GM13977 (cell line): ENCODE measurements around the gene COMP.

Experiments used
- DNase-seq: peaks from one replicate; pipeline ENCODE4 v3.0.0; 2012; ENCODE audit warnings: low spot score
- CTCF ChIP-seq: IDR thresholded peaks from 2 replicates; pipeline ENCODE4 v1.5.1; 2012; ENCODE audit warnings: mild to moderate bottlenecking, control low read depth; ENCODE audit not compliant: insufficient read depth; ENCODE audit errors: extremely low read depth, missing control alignments
- in situ Hi-C: fragments of 300-500 bp; cut with MboI; formaldehyde crosslinking; loops from one replicate; pipeline ENCODE4 v1.12.0; 2022; ENCODE audit warnings: low sequenced_read_pairs, low pct_unique_long_range_greater_than_20kb, mixed read lengths, inconsistent platforms; ENCODE audit not compliant: unreplicated experiment

COMP gene

GRCh38 chr19:18790566-18791314, at the start of gene COMP:
COMP (minus strand) TSS chr19:18791305; CDS start chr19:18791269, 36 bp downstream.
- in situ Hi-C loops = no loop called here
- no peak for TF ChIP-seq CTCF
- DNase-seq = no peak

GRCh38 chr19:18840288-18841267, 49.5 kb upstream of the COMP start:
- in situ Hi-C loops = no loop called here
- DNase-seq = no peak
- TF ChIP-seq CTCF = no peak

- no peak for DNase-seq
- in situ Hi-C loops = no loop called here
- no peak for TF ChIP-seq CTCF
These were observed 48.6 kb upstream of the COMP start for GRCh38 chr19:18839465-18840287.

GRCh38 chr19:18834644-18834984, 43.5 kb upstream of the COMP start:
- in situ Hi-C loops = no loop called here
- no peak for TF ChIP-seq CTCF

GRCh38 chr19:18833849-18834643, 42.9 kb upstream of the COMP start:
- TF ChIP-seq CTCF = no peak
- peak; percentile 16 for DNase-seq
- in situ Hi-C loops = no loop called here

More at GRCh38 chr19:18834644-18834984, 43.5 kb upstream of the COMP start:
- no peak for DNase-seq

- in situ Hi-C loops = no loop called here
- no peak for TF ChIP-seq CTCF
- no peak for DNase-seq
These were observed 42.0 kb upstream of the COMP start for GRCh38 chr19:18833141-18833476.
